ENCODE results near the gene ALG14. TPM values are rescaled to one million over a fixed set of nuclear protein-coding genes. Genes with fewer than 3 reads are reported as not detected.

Gene ALG14
- total RNA-seq, 1 experiment from 2014 or later, result 4.4 TPM

GRCh38 chr1:94982398-94982797, 90.4 kb downstream of the ALG14 start:
- no peak for DNase-seq
- H3K27me3 ChIP-seq, result no peaks in the 10 kb centered on the region

GRCh38 chr1:94981575-94981973, 91.2 kb downstream of the ALG14 start:
- H3K4me3 ChIP-seq, result no peak overlapping the region
- no peaks in the 10 kb centered on the region for H3K36me3 ChIP-seq
- no peaks in the 10 kb centered on the region for H3K27me3 ChIP-seq
- no peaks in the 10 kb centered on the region for H3K9me3 ChIP-seq
- DNase-seq, result no peak

More at GRCh38 chr1:94982398-94982797, 90.4 kb downstream of the ALG14 start:
- H3K9me3 ChIP-seq, result no peaks in the 10 kb centered on the region
- no peak overlapping the region for H3K4me3 ChIP-seq
- no peaks in the 10 kb centered on the region for H3K36me3 ChIP-seq

GRCh38 chr1:94980582-94981574, 91.9 kb downstream of the ALG14 start:
- Histone ChIP-seq H3K9me3 (no peaks in the 10 kb centered on the region), H3K36me3 (no peaks in the 10 kb centered on the region)
- DNase-seq, result no peak

GRCh38 chr1:94979656-94980581, 92.8 kb downstream of the ALG14 start:
- no peaks in the 10 kb centered on the region for H3K36me3 ChIP-seq
- DNase-seq, result no peak
- H3K4me3 ChIP-seq, result no peak overlapping the region
- H3K9me3 ChIP-seq, result no peaks in the 10 kb centered on the region
- H3K27me3 ChIP-seq, result no peaks in the 10 kb centered on the region

More at GRCh38 chr1:94980582-94981574, 91.9 kb downstream of the ALG14 start:
- Histone ChIP-seq H3K4me3 (no peak overlapping the region), H3K27me3 (no peaks in the 10 kb centered on the region)

DNA sequence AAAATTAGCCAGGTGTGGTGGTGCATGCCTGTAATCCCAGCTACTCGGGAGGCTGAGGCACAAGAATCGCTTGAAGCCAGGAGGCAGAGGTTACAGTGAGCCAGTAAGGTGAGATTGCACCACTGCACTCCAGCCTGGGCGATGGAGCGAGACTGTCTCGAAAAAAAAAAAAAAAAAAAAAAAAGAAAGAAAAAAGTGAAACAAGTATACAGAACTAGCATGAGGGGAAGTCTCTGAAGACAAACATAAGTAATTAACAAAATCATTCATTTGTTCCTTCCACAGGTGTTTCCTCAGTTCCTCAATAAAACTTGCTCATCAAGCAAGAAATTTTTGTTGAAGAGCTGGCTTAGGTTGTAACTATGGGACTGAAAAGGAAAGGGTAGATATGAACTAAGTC, 93.6 kb downstream of the ALG14 start:
- no peak overlapping the region for H3K4me3 ChIP-seq
- no peaks in the 10 kb centered on the region for H3K36me3 ChIP-seq
- no peaks in the 10 kb centered on the region for H3K9me3 ChIP-seq
- no peaks in the 10 kb centered on the region for H3K27me3 ChIP-seq
- DNase-seq, result no peak

GRCh38 chr1:94978401-94978800, 94.3 kb downstream of the ALG14 start:
- Histone ChIP-seq H3K4me3 (no peak overlapping the region), H3K36me3 (no peaks in the 10 kb centered on the region), H3K27me3 (no peaks in the 10 kb centered on the region), H3K9me3 (no peaks in the 10 kb centered on the region)
- DNase-seq, result no peak

GRCh38 chr1:94976971-94977548, 95.7 kb downstream of the ALG14 start:
- DNase-seq, result no peak

DNA sequence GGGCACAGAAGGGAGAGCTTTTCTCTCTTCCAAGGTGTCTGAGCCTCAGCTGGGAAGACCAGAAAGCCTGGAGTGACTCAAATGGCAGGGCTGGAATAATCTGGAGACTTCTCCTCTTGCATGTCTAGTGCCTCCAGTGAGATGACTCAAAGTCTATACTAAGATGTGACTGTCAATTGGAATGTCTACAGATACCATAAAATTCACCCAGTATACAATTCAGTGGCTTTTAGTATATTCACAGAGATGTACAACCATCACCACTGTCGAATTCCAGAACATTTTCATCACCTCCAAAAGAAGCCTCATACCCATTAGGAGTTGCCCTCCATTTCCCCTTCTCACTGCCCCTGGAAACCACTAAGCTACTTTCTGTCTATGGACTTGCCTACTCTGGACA, 97.9 kb downstream of the ALG14 start:
- Histone ChIP-seq H3K4me3 (no peak overlapping the region), H3K9me3 (no peaks in the 10 kb centered on the region)
- DNase-seq, result peak; percentile 75

More at GRCh38 chr1:94976971-94977548, 95.7 kb downstream of the ALG14 start:
- H3K27me3 ChIP-seq, result no peaks in the 10 kb centered on the region
- H3K4me3 ChIP-seq, result no peak overlapping the region
- no peaks in the 10 kb centered on the region for H3K36me3 ChIP-seq
- H3K9me3 ChIP-seq, result no peaks in the 10 kb centered on the region

GRCh38 chr1:94974241-94974640, 98.5 kb downstream of the ALG14 start:
- DNase-seq, result no peak
- H3K4me3 ChIP-seq, result no peak overlapping the region
- no peaks in the 10 kb centered on the region for H3K36me3 ChIP-seq
- H3K9me3 ChIP-seq, result no peaks in the 10 kb centered on the region
- no peaks in the 10 kb centered on the region for H3K27me3 ChIP-seq

More for the DNA sequence above, 97.9 kb downstream of the ALG14 start:
- no peaks in the 10 kb centered on the region for H3K27me3 ChIP-seq
- no peaks in the 10 kb centered on the region for H3K36me3 ChIP-seq

DNA sequence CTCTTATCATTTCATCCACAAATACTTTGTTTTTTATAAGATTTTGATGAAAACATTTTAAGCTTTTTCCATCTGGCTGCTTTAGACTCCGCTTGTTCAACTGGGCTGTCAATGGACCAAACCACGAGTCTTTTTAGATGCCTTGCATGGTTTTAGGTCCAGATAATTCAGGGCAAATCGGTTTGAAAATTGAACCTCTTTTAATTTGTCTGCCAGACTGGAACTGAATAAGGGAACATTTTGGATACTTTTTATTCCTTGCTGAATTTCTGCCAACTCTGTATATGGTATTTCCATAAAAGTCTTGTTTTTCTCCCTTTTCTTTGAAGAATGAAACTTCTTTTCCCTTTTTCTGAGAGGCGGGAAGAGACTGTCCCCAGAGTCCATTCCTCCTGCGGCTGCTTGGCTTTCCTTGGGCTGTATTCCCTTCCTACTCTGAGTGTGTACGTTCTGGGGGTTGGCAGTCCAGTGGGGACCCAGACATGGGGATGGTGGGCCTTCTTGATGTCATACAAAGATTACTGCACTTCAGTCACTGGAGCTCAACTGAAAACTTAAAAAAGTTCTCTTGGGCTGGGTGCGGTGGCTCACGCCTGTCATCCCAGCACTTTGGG, 99.3 kb downstream of the ALG14 start:
- Histone ChIP-seq H3K4me3 (no peak overlapping the region), H3K27me3 (no peaks in the 10 kb centered on the region), H3K36me3 (no peaks in the 10 kb centered on the region), H3K9me3 (no peaks in the 10 kb centered on the region)
- no peak for DNase-seq

- Histone ChIP-seq H3K4me3 (no peak overlapping the region), H3K27me3 (no peaks in the 10 kb centered on the region), H3K9me3 (no peaks in the 10 kb centered on the region), H3K36me3 (no peaks in the 10 kb centered on the region)
- DNase-seq, result peak; percentile 45
Measured at GRCh38 chr1:94971491-94971924, 101.2 kb downstream of the ALG14 start.

DNA sequence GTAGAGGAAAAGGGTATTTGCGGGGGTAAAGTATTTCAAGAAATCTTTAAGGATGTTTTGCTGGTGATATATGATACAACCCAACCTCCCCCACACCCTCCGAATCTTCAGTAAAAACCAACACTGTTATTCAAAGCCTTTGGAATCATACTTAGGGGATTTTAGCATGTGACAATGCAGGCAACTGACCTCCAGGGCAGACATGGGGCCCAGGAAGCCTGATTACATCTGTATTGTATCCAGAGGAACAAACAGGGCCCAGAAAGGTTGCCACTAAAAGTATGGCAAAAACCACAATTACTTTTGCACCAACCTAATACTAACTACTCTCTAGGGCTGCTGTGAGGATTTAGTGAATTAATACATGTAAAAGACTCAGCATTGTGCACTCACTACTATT, 102.0 kb downstream of the ALG14 start:
- Histone ChIP-seq H3K9me3 (no peaks in the 10 kb centered on the region), H3K4me3 (no peak overlapping the region), H3K27me3 (no peaks in the 10 kb centered on the region), H3K36me3 (no peaks in the 10 kb centered on the region)
- DNase-seq, result no peak

DNA sequence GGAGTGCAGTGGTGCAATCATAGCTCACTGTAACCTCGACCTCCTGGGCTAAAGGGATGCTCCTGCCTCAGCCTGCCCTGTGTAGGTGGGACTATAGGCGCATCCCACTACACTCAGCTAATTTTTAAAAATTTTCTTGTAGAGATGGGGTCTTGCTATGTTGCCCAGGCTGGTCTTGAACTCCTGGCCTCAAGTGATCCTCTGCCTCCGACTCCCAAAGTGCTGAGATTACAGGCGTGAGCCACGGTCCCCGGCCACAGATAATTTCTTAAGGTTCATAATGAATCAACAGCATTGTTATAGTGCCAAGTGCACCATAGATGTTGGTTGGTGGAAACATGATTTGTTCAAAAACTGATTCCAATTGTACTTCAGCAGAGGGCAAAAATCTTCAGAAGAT, 103.6 kb downstream of the ALG14 start:
- Histone ChIP-seq H3K36me3 (no peaks in the 10 kb centered on the region), H3K27me3 (no peaks in the 10 kb centered on the region), H3K4me3 (no peak overlapping the region), H3K9me3 (no peaks in the 10 kb centered on the region)
- no peak for DNase-seq

- Histone ChIP-seq H3K4me3 (no peak overlapping the region), H3K9me3 (no peaks in the 10 kb centered on the region), H3K27me3 (no peaks in the 10 kb centered on the region), H3K36me3 (no peaks in the 10 kb centered on the region)
- DNase-seq, result no peak
Measured at GRCh38 chr1:94966033-94966432, 106.7 kb downstream of the ALG14 start.

- no peaks in the 10 kb centered on the region for H3K9me3 ChIP-seq
- no peak for DNase-seq
Measured at GRCh38 chr1:94963864-94964263, 108.9 kb downstream of the ALG14 start.

More at GRCh38 chr1:94963864-94964263, 108.9 kb downstream of the ALG14 start:
- Histone ChIP-seq H3K4me3 (no peak overlapping the region), H3K27me3 (no peaks in the 10 kb centered on the region), H3K36me3 (no peaks in the 10 kb centered on the region)

Measured in MG63 (cell line).